Measurements from ENCODE around the gene SPATA20.

Gene SPATA20

GRCh38 chr17:50590946-50591737, 44.2 kb downstream of the SPATA20 start:
- TF ChIP-seq CTCF (conservative IDR thresholded peaks at IDR 0.05; ENCODE audit: low read depth, low read length) = no peak
- H3K4me3 ChIP-seq (ENCODE audit: low read length) = no peak overlapping the region
- no peak for DNase-seq (ENCODE audit: low read depth)

GRCh38 chr17:50593321-50593720, 46.3 kb downstream of the SPATA20 start:
- DNase-seq (ENCODE audit: low read depth) = no peak
- TF ChIP-seq CTCF (conservative IDR thresholded peaks at IDR 0.05; ENCODE audit: low read depth, low read length) = no peak
- no peak overlapping the region for H3K4me3 ChIP-seq (ENCODE audit: low read length)

- TF ChIP-seq CTCF (conservative IDR thresholded peaks at IDR 0.05; ENCODE audit: low read depth, low read length) = no peak
- no peak for DNase-seq (ENCODE audit: low read depth)
- H3K4me3 ChIP-seq (ENCODE audit: low read length) = no peak overlapping the region
These were observed 47.3 kb downstream of the SPATA20 start for GRCh38 chr17:50594128-50594823.

GRCh38 chr17:50594892-50595291, 47.9 kb downstream of the SPATA20 start:
- TF ChIP-seq CTCF (conservative IDR thresholded peaks at IDR 0.05; ENCODE audit: low read depth, low read length) = no peak
- DNase-seq (ENCODE audit: low read depth) = no peak
- no peak overlapping the region for H3K4me3 ChIP-seq (ENCODE audit: low read length)

- no peak overlapping the region for H3K4me3 ChIP-seq (ENCODE audit: low read length)
- peak; percentile 36 for TF ChIP-seq CTCF (conservative IDR thresholded peaks at IDR 0.05; ENCODE audit: low read depth, low read length)
- DNase-seq (ENCODE audit: low read depth) = no peak
These were observed 49.4 kb downstream of the SPATA20 start for GRCh38 chr17:50596191-50597037.

- no peak for TF ChIP-seq CTCF (conservative IDR thresholded peaks at IDR 0.05; ENCODE audit: low read depth, low read length)
- H3K4me3 ChIP-seq (ENCODE audit: low read length) = no peak overlapping the region
- no peak for DNase-seq (ENCODE audit: low read depth)
These were observed 51.5 kb downstream of the SPATA20 start for GRCh38 chr17:50598487-50598886.

All from retinal pigment epithelial cell (primary cell).